Stimulated activated memory B cell treated with anti-CD40 and anti-IgM and Interleukin-4, amounts not matched to agents 10 μg/mL and 1 μg/mL and 100 μg/mL, for 72 hours (primary cell): ENCODE results near the gene TSBP1.
A peak's percentile ranks its signal among the peaks of the same experiment; 100 is the strongest.
"Not testable (repeated sequence)": the region's sequence is repeated elsewhere in the genome, so short reads cannot be mapped to it uniquely, and the experiment has no call there.

ENCODE experiments used
- ATAC-seq: fragments of 150-1000 bp; cut with Tn5 transposase; 2 replicates; pipeline ENCODE4 v1.10.0; 2021
- H3K27ac Mint-ChIP-seq: one replicate; pipeline ENCODE4 v1.8.0; 2022; ENCODE audit warnings: mild to moderate bottlenecking, mixed read lengths
- H3K27me3 Mint-ChIP-seq: one replicate; pipeline ENCODE4 v1.8.0; 2022; ENCODE audit warnings: mixed read lengths
- H3K36me3 Mint-ChIP-seq: one replicate; pipeline ENCODE4 v1.8.0; 2022; ENCODE audit warnings: mixed read lengths
- H3K4me1 Mint-ChIP-seq: one replicate; pipeline ENCODE4 v1.8.0; 2022; ENCODE audit warnings: mixed read lengths
- H3K4me3 Mint-ChIP-seq: one replicate; pipeline ENCODE4 v1.8.0; 2022; ENCODE audit warnings: mild to moderate bottlenecking, moderate library complexity, mixed read lengths
- H3K9me3 Mint-ChIP-seq: one replicate; pipeline ENCODE4 v1.8.0; 2022; ENCODE audit warnings: mixed read lengths

Gene TSBP1

DNA sequence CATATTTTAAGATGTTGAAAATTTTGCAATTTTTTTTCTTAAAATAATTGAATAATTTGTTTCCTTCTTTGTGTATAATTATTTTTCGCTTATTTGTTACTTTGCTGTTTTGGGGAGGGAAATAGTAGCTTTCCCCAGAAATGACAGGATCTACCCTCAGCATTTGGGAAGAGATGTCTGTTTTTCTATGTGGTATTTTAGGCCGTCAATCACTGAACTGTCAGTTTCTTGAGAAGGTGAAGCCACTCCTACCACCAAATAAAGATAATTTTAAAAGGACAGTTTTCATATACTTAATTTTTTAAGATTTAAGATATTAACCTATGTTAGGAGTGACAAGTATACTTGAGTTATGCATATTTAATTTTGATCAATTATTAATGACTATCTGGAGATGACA lies 31.5 kb downstream of the TSBP1 start:
- no peak overlapping the region for H3K27ac Mint-ChIP-seq
- no peak for ATAC-seq
- peaks cover 36% of the 10 kb centered on the region for H3K4me1 Mint-ChIP-seq
- H3K4me3 Mint-ChIP-seq: no peak overlapping the region
- no peaks in the 10 kb centered on the region for H3K9me3 Mint-ChIP-seq
- H3K36me3 Mint-ChIP-seq: no peaks in the 10 kb centered on the region
- no peaks in the 10 kb centered on the region for H3K27me3 Mint-ChIP-seq

DNA sequence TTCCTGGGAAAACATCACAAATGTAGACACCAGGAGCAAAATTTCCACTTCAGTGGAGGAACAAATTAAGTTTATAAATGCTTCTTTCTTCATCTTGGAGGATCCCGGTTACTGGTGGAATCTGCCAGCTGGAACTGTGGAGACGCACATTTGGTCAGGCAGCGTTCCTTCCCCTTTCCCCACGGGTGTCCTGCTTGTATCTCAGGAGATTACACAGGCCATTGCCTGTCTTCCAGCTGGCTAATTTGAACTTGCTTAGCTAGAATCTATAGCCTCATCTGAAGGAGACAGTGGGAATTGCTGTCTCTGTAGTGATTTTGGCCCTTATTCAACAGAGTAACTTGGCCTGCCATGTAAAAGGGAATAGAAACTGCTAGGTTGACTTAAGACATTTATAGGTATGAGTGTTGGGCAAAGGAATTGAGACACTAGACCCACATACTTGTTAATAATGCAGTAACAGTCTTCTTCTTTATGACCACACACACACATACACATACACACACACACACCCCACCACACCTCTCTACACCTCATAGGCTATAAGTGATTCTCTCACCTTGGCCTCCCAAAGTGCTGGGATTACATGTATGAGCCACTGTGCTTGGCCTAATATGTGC lies 34.4 kb downstream of the TSBP1 start:
- Mint-ChIP-seq H3K27me3 (no peaks in the 10 kb centered on the region), H3K4me1 (peaks cover 36% of the 10 kb centered on the region), H3K36me3 (no peaks in the 10 kb centered on the region), H3K27ac (no peak overlapping the region), H3K9me3 (no peaks in the 10 kb centered on the region), H3K4me3 (no peak overlapping the region)
- peak; percentile 86 for ATAC-seq

DNA sequence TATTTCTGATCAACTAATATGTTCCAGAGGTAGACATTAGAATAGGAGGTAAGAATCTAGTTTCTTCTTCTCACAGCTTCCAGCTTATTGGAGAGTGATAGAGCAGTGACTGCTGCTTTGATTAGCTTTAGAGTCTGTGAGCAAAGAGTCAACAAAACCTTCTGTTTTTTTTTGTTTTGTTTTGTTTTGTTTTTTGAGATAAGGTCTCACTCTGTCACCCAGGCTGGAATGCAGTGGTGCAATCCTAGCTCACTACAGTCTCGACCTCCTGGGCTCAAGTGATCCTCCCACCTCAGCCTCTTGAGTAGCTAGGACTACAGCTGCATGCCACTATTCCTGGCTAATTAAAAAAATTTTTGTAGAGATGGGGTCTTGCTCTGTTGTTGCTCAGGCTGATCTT lies 39.3 kb downstream of the TSBP1 start:
- no peaks in the 10 kb centered on the region for H3K9me3 Mint-ChIP-seq
- no peak overlapping the region for H3K4me3 Mint-ChIP-seq
- H3K27ac Mint-ChIP-seq: no peak overlapping the region
- peaks cover 29% of the 10 kb centered on the region for H3K4me1 Mint-ChIP-seq
- ATAC-seq: no peak
- no peaks in the 10 kb centered on the region for H3K36me3 Mint-ChIP-seq
- no peaks in the 10 kb centered on the region for H3K27me3 Mint-ChIP-seq

DNA sequence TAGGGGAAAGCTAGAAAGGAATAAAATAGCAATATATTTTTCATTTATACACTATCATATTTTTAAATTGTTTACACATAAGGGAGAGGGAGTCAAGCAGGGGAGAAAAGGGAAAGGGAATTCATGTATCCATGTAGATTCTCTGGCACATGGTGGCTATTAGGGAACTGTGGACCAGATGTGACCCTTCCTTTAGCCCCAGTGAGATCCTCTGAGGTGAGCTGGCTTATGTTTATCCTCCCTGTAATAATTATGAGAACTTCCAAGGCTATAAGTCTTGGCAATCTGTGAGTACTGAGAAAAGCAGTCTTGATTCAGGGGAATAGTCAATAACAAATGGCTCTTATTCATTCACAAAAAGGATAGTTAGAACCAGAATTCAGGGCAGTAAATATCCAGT lies 42.6 kb downstream of the TSBP1 start:
- Mint-ChIP-seq H3K27ac (no peak overlapping the region), H3K27me3 (no peaks in the 10 kb centered on the region), H3K4me1 (peaks cover 34% of the 10 kb centered on the region), H3K9me3 (no peaks in the 10 kb centered on the region), H3K36me3 (no peaks in the 10 kb centered on the region), H3K4me3 (no peak overlapping the region)
- no peak for ATAC-seq

DNA sequence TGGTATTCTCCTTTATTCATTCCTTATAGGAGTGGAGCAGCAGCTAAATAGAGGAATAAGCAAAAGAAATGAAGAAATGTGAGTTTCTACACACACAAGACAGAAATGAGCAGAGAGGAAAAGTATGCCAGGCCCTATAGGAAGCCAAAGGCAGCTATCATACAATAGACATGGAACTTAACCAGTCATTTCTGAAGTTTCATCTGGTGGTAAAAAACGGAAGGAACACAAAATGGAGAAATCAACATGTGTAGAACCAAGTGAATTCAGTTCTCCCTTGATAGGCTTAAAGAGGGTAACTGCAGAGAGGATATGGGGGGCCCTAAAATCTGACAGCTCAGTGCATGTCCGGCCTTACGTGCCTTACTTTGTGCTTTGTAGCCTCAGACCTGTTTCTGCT lies 44.6 kb downstream of the TSBP1 start:
- no peaks in the 10 kb centered on the region for H3K27me3 Mint-ChIP-seq
- H3K4me3 Mint-ChIP-seq: no peak overlapping the region
- H3K27ac Mint-ChIP-seq: peak overlapping the region; percentile 5
- ATAC-seq: peak; percentile 92
- no peaks in the 10 kb centered on the region for H3K36me3 Mint-ChIP-seq
- H3K4me1 Mint-ChIP-seq: peaks cover 28% of the 10 kb centered on the region
- H3K9me3 Mint-ChIP-seq: no peaks in the 10 kb centered on the region

DNA sequence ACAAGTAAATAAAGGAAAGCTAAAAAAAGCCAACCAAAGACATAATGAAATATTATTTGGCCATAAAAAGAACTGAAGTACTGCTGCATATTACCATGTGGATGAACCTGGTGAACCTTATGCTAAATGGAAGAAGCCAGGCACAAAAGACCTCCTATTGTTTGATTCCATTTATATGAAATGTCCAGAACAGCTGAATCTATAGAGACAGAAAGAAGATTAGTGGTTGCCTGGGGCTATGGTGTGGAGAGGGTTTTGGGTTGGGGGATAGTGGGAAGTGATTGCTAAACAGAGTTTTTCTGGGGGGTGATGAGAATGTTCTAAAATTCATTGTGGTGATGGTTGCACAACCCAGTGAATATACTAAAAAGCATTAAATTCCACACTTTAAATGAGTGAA lies 53.2 kb downstream of the TSBP1 start:
- Mint-ChIP-seq H3K36me3 (no peaks in the 10 kb centered on the region), H3K4me3 (no peak overlapping the region), H3K27ac (no peak overlapping the region), H3K9me3 (no peaks in the 10 kb centered on the region), H3K27me3 (no peaks in the 10 kb centered on the region), H3K4me1 (no peaks in the 10 kb centered on the region)
- no peak for ATAC-seq

DNA sequence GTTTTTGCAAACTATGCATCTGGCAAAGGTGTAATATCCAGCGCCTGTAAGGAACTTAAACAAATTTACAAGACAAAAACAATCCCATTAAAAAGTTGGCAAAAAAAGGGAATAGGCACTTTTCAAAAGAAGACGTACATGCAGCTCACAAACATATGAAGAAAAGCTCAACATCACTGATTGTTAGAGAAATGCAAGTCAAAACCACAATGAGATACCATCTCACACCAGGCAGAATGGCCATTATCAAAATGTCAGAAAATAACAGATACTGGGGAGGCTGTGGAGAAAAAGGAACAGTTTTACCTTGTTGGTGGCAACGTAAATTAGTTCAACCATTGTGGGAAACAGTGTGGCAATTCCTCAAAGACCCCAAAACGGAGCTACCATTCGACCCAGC lies 54.2 kb downstream of the TSBP1 start:
- Mint-ChIP-seq H3K4me3 (no peak overlapping the region), H3K4me1 (no peaks in the 10 kb centered on the region), H3K9me3 (no peaks in the 10 kb centered on the region), H3K27me3 (no peaks in the 10 kb centered on the region), H3K27ac (no peak overlapping the region), H3K36me3 (no peaks in the 10 kb centered on the region)
- ATAC-seq: no peak

DNA sequence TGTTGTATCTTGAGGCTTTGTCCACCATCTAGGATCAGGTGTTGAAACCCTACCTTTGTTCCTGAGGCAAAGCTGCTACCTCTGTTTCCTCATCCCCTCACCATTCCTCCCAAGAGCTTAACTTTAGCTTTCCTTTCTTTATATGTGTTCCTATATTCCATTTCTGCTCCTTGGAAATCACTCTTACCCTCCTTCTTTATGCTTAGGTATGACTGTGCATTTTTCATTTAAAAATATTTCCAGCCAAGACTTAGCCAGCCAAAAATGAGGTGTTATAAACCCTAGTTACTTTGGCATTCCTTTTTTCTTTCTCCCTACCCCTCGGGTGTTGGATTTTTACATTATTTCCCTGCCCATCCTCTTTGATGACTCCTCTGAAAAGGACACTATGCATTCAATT lies 57.7 kb downstream of the TSBP1 start:
- ATAC-seq: no peak
- no peaks in the 10 kb centered on the region for H3K4me1 Mint-ChIP-seq
- H3K4me3 Mint-ChIP-seq: no peak overlapping the region
- no peaks in the 10 kb centered on the region for H3K27me3 Mint-ChIP-seq
- no peaks in the 10 kb centered on the region for H3K9me3 Mint-ChIP-seq
- H3K36me3 Mint-ChIP-seq: no peaks in the 10 kb centered on the region
- H3K27ac Mint-ChIP-seq: no peak overlapping the region

DNA sequence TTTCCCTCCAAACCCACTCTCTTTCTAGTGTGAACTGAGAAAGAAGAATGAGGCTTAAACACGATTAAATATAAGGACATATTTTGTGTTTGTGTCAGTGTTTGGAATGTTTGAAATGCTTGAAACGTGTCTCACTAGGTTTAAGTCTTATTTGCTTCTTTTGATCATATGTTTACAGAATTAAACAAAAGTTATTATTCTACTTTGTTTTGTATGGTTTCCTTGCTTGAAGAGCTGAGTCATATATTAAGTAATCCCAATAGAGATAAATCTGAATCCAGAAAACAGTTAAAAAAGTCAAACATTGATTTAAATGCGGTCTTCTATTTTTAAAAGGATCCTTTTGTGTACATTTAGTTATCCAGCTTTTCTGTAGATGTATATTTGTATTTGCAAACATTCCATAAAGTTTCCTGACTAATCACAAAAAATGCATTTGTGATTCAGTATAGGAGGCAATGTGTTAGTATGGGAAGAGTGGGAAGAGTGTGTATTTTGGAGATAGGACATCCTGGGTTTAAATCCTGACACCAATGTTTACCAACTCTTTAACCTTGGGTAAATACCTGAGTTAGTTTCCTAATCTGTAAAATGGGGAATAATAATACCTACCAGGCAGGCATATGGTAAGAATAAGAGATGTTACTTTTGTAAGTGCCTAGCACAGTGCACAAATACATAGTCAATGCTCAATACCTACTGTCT lies 72.9 kb downstream of the TSBP1 start:
- no peak for ATAC-seq
- Mint-ChIP-seq H3K4me1 (peaks cover 8% of the 10 kb centered on the region), H3K4me3 (no peak overlapping the region), H3K9me3 (no peaks in the 10 kb centered on the region), H3K27me3 (no peaks in the 10 kb centered on the region), H3K27ac (no peak overlapping the region), H3K36me3 (no peaks in the 10 kb centered on the region)

DNA sequence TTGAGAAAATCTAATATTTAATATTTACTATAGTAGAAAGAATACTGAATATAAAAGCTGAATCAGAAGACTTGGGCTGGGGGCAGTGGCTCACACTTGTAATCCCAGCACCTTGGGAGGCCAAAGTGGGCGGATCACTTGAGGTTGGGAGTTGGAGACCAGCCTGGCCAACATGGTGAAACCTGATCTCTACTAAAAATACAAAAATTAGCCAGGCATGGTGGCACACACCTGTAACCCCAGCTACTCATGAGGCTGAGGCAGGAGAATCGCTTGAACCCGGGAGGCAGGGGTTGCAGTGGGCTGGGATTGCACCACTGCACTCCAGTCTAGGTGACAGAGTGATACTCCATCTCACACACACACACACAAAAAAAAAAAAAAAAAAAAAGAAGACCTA lies 76.7 kb downstream of the TSBP1 start:
- not testable (repeated sequence) for H3K9me3 Mint-ChIP-seq, ATAC-seq, H3K4me3 Mint-ChIP-seq, H3K36me3 Mint-ChIP-seq, H3K27me3 Mint-ChIP-seq, H3K27ac Mint-ChIP-seq
- H3K4me1 Mint-ChIP-seq: peaks cover 17% of the 10 kb centered on the region

DNA sequence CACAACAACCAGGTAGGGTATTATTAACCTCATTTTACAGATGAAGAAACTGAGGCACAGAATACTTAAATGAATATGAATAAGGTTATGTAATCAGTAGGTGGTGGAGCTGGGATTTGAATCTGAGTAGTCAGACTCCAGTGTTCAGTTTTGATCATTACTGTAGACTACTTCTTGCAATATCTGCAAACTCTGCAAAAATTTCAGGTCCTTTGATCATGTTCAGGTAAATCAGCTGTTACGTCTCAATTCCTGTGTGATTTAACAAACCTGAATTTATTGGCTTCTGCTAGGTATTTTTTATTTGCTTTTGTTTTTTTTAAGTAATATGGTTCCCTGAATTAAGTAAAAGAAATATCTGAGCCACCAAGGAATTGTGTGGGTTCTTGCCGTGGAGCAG lies 77.1 kb downstream of the TSBP1 start:
- Mint-ChIP-seq H3K4me1 (peaks cover 17% of the 10 kb centered on the region), H3K4me3 (no peak overlapping the region), H3K36me3 (no peaks in the 10 kb centered on the region), H3K27ac (no peak overlapping the region), H3K9me3 (no peaks in the 10 kb centered on the region), H3K27me3 (no peaks in the 10 kb centered on the region)
- no peak for ATAC-seq

DNA sequence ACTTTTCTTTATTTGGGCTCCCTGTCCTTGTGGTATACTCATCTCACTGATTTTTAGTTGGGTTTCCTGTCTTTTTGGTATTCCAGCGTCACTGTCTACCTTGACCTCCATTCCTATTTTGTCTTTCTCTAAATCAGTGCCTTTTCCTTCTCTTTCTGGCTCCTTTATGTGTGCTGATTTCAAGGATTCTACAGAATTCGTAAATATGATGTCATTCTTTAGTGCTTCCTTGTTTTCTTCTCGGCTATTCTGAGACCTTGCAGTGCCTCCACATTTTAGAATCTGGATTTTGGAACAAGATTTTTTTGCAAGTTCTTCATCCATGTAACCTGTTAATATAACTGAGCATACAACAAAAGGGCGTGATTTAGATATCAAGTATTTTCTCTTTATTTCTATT lies 78.0 kb downstream of the TSBP1 start:
- Mint-ChIP-seq H3K4me1 (peaks cover 17% of the 10 kb centered on the region), H3K4me3 (no peak overlapping the region), H3K27me3 (no peaks in the 10 kb centered on the region), H3K27ac (no peak overlapping the region), H3K36me3 (no peaks in the 10 kb centered on the region), H3K9me3 (no peaks in the 10 kb centered on the region)
- ATAC-seq: no peak

DNA sequence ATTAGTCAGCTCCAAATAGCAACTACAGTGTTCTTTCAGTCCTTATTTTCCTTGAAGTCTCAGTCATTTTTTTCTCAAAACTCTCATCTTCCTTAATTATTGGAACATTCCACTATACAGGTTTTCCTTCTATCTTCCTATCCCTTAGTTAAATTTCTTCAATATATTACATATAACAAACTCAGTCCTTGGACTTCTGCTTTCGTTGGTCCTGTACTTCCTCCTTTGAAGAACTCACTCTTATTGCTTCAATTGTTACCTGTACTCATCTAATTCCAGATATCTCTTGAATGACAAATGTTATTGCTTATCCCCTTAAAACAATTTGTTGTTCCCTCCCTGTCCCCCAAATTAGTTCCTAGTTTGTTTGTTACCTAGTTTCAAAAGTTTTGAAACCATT lies 80.2 kb downstream of the TSBP1 start:
- H3K9me3 Mint-ChIP-seq: no peaks in the 10 kb centered on the region
- H3K4me3 Mint-ChIP-seq: no peak overlapping the region
- no peaks in the 10 kb centered on the region for H3K27me3 Mint-ChIP-seq
- H3K36me3 Mint-ChIP-seq: no peaks in the 10 kb centered on the region
- H3K27ac Mint-ChIP-seq: no peak overlapping the region
- no peak for ATAC-seq
- peaks cover 17% of the 10 kb centered on the region for H3K4me1 Mint-ChIP-seq

DNA sequence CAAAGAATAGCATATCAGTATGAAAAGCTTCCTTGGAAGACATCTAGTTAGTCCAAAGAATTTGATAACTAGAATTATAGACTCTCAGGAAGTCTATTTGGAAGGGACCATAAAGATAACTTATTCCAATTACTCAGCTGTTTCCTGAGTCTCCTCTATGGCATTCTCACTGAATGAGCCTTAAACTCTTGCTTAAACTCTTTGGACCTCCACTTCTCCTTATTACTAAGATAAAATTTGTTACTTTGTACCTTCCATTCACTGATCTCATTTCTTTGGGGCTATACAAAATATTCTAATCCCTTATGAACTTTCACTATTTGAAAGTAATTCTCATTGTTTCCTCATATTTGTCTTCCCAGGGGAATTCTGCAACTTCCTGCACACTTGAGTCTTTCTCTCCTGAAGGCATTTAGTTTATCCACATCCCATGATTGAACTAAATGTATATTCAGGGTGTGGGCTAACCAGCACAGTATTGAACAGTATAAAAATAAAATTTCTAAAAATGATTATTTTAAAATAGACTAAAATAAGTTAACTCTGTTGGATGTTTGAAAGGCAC lies 80.7 kb downstream of the TSBP1 start:
- Mint-ChIP-seq H3K27me3 (no peaks in the 10 kb centered on the region), H3K9me3 (no peaks in the 10 kb centered on the region), H3K4me1 (peaks cover 17% of the 10 kb centered on the region)

DNA sequence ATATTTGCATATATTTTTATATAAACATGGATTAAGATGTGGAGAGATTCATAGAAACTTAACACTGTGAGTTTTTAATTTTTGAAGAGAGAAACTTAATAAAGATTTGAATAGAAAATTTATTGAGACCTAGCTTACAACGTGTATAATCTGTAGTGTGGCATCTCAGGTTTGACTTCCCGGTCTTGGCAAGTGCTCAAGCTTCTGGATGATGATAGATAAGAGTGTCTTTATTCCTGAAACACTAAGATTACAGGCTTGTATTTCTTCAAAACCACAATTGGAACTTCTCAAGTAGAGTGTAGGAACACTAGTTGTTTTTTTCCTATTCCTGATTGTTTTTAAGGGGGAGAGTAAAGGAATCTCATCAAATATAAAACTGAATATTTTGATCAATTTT lies 83.3 kb downstream of the TSBP1 start:
- Mint-ChIP-seq H3K27ac (no peak overlapping the region), H3K4me1 (peaks cover 17% of the 10 kb centered on the region), H3K4me3 (no peak overlapping the region)

More for the DNA sequence above, 80.7 kb downstream of the TSBP1 start:
- no peak overlapping the region for H3K4me3 Mint-ChIP-seq
- no peaks in the 10 kb centered on the region for H3K36me3 Mint-ChIP-seq
- no peak for ATAC-seq
- no peak overlapping the region for H3K27ac Mint-ChIP-seq

More for the DNA sequence above, 83.3 kb downstream of the TSBP1 start:
- ATAC-seq: no peak
- Mint-ChIP-seq H3K27me3 (no peaks in the 10 kb centered on the region), H3K36me3 (no peaks in the 10 kb centered on the region), H3K9me3 (no peaks in the 10 kb centered on the region)
